Endothelial cell of umbilical vein (primary cell): ENCODE results near the gene HDAC9.
A peak's percentile ranks its signal among the peaks of the same experiment; 100 is the strongest.

ENCODE experiments used
- EZH2 ChIP-seq: IDR thresholded peaks from 2 replicates; pipeline ENCODE4 v1.6.1; 2012; ENCODE audit warnings: borderline replicate concordance, low read depth, mild to moderate bottlenecking, moderate library complexity, low read length, inconsistent platforms; ENCODE audit not compliant: severe bottlenecking
- MYC ChIP-seq: IDR thresholded peaks from one replicate; pipeline ENCODE4 v1.6.1; 2011; ENCODE audit warnings: mild to moderate bottlenecking, low read depth, low read length
- TF ChIP-seq, protein P1 (sequence below), 2 donors: IDR thresholded peaks; 1 replicate in 1 of 2; 2 replicates in 1 of 2; pipeline ENCODE4 v1.5.1; 2011; ENCODE audit warnings: low read length in 2 of 2, mild to moderate bottlenecking in 2 of 2, moderate library complexity in 2 of 2, control low read depth in 1 of 2, inconsistent platforms in 1 of 2, low read depth in 1 of 2; ENCODE audit not compliant: insufficient read depth in 1 of 2; ENCODE audit errors: extremely low read depth in 1 of 2

DNA sequence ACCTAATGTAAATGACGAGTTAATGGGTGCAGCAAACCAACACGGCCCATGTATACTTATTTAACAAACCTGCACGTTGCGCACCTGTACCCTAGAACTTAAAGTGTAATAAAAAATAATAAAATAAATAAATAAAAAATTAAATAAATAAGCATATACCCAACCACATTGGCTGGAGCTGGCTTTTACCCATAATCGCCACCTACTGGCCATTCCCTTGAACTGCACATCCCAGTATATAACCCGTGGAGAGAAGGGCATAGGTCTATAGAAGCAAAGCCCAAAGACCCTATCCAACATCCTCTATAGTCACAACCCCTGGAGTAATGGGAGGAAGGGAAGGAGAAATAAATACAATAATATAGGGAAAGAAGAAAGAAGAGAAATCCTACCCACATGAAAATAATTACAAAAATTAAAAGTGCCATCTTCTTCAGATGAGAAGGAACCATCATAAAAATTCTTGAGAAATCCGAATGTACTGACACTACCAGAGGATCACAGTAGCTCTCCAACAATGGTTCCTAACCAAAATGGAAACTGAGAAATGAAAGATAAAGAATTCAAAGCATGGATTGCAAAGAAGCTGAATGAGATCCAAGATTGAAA is 556.3 kb downstream of the HDAC9 start:
- TF ChIP-seq, protein P1, sequence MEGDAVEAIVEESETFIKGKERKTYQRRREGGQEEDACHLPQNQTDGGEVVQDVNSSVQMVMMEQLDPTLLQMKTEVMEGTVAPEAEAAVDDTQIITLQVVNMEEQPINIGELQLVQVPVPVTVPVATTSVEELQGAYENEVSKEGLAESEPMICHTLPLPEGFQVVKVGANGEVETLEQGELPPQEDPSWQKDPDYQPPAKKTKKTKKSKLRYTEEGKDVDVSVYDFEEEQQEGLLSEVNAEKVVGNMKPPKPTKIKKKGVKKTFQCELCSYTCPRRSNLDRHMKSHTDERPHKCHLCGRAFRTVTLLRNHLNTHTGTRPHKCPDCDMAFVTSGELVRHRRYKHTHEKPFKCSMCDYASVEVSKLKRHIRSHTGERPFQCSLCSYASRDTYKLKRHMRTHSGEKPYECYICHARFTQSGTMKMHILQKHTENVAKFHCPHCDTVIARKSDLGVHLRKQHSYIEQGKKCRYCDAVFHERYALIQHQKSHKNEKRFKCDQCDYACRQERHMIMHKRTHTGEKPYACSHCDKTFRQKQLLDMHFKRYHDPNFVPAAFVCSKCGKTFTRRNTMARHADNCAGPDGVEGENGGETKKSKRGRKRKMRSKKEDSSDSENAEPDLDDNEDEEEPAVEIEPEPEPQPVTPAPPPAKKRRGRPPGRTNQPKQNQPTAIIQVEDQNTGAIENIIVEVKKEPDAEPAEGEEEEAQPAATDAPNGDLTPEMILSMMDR (IDR thresholded peaks at IDR 0.05; ENCODE audit: extremely low read depth in 1 of 2, insufficient read depth in 1 of 2, low read depth in 1 of 2, low read length in 2 of 2): peak; percentile 63 to 66
- TF ChIP-seq MYC: no peak
- TF ChIP-seq EZH2: no peak
